ENCODE results near the gene KCP.

Gene KCP

GRCh38 chr7:128881458-128882125, 28.9 kb downstream of the KCP start:
- DNase-seq, result no peak
- intact Hi-C loops (cut with DNase I), result loop anchor here (5.0 kb wide), 1 partner anchor 269 kb away; no protein-coding TSS in a partner anchor

GRCh38 chr7:128880791-128881457, 29.6 kb downstream of the KCP start:
- intact Hi-C loops (cut with DNase I), result loop anchor here (5.0 kb wide), 1 partner anchor 269 kb away; no protein-coding TSS in a partner anchor
- no peak for DNase-seq

- intact Hi-C loops (cut with DNase I), result loop anchor here (5.0 kb wide), 1 partner anchor 268 kb away; no protein-coding TSS in a partner anchor
- peak; percentile 57 to 91 (median 80) for DNase-seq
Measured at GRCh38 chr7:128879939-128880746, 30.4 kb downstream of the KCP start.

- intact Hi-C loops (cut with DNase I), result no loop called here
- DNase-seq, result no peak
Measured at GRCh38 chr7:128879461-128879938, 31.0 kb downstream of the KCP start.

GRCh38 chr7:128878226-128879105, 32.0 kb downstream of the KCP start:
- peak in 1 of 42 donors; percentile 3 for DNase-seq
- intact Hi-C loops (cut with DNase I), result no loop called here

GRCh38 chr7:128877756-128878120, 32.8 kb downstream of the KCP start:
- peak in 1 of 42 donors; percentile 1 for DNase-seq
- intact Hi-C loops (cut with DNase I), result no loop called here

GRCh38 chr7:128876978-128877755, 33.3 kb downstream of the KCP start:
- intact Hi-C loops (cut with DNase I), result no loop called here
- peak in 1 of 42 donors; percentile 4 for DNase-seq

- no peak for DNase-seq
Measured at GRCh38 chr7:128876586-128876977, 33.9 kb downstream of the KCP start.

GRCh38 chr7:128876127-128876526, 34.4 kb downstream of the KCP start:
- intact Hi-C loops (cut with DNase I), result no loop called here
- peak in 1 of 42 donors; percentile 1 for DNase-seq

More at GRCh38 chr7:128876586-128876977, 33.9 kb downstream of the KCP start:
- intact Hi-C loops (cut with DNase I), result no loop called here

GRCh38 chr7:128875523-128875948, 35.0 kb downstream of the KCP start:
- DNase-seq, result no peak

GRCh38 chr7:128874140-128875031, 36.1 kb downstream of the KCP start:
- no peak for DNase-seq
- intact Hi-C loops (cut with DNase I), result no loop called here

More at GRCh38 chr7:128875523-128875948, 35.0 kb downstream of the KCP start:
- intact Hi-C loops (cut with DNase I), result no loop called here

- intact Hi-C loops (cut with DNase I), result no loop called here
- DNase-seq, result peak in 6 of 42 donors; percentile 20 to 49 (median 32)
Measured at GRCh38 chr7:128873234-128873633, 37.3 kb downstream of the KCP start.

- no peak for DNase-seq
- intact Hi-C loops (cut with DNase I), result no loop called here
Measured at GRCh38 chr7:128872394-128872824, 38.1 kb downstream of the KCP start.

GRCh38 chr7:128871050-128871449, 39.5 kb downstream of the KCP start:
- DNase-seq, result no peak
- intact Hi-C loops (cut with DNase I), result no loop called here

- intact Hi-C loops (cut with DNase I), result loop anchor here (5.0 to 10.0 kb wide), 2 partner anchors 75 to 133 kb away; partner anchors contain the start of genes CALU and CCDC136
- DNase-seq, result no peak
Measured at GRCh38 chr7:128869944-128870285, 40.6 kb downstream of the KCP start.

- intact Hi-C loops (cut with DNase I), result loop anchor here (5.0 to 10.0 kb wide), 2 partner anchors 75 to 132 kb away; partner anchors contain the start of genes CALU and CCDC136
- DNase-seq, result peak in 40 of 42 donors; percentile 34 to 83 (median 60)
Measured at GRCh38 chr7:128869138-128869943, 41.2 kb downstream of the KCP start.

All from head of caudate nucleus (tissue), 42 donors.